Neural cell (in vitro differentiated cells): Measurements from ENCODE around the gene SPAAR. TPM values are rescaled to one million over a fixed set of nuclear protein-coding genes. Genes with fewer than 3 reads are reported as not detected.

Experiments used
- H2AFZ ChIP-seq: fragments of 200-600, 300-800 bp; sonication (generic), shearing (Covaris generic); 2 replicates; pipeline ENCODE4 v1.6.0; 2014; ENCODE audit warnings: low read depth, mild to moderate bottlenecking, antibody characterized with exemption, low read length, moderate library complexity
- H3F3A ChIP-seq: fragments of 200-600 bp; shearing (Covaris generic); 2 replicates; pipeline ENCODE4 v1.6.1; 2016; ENCODE audit warnings: mild to moderate bottlenecking, moderate library complexity, mixed read lengths, antibody characterized with exemption, low read length; ENCODE audit not compliant: insufficient read depth, poor library complexity, severe bottlenecking
- H3K27ac ChIP-seq: fragments of 200-600, 300-800 bp; sonication (generic), shearing (Covaris generic); 2 replicates; pipeline ENCODE4 v1.5.1; 2014; ENCODE audit warnings: mild to moderate bottlenecking, low read length, moderate library complexity
- H3K27me3 ChIP-seq: fragments of 300-800, 200-600 bp; sonication (generic), shearing (Covaris generic); 2 replicates; pipeline ENCODE4 v1.6.0; 2014; ENCODE audit warnings: mild to moderate bottlenecking, low read depth, low read length, moderate library complexity; ENCODE audit not compliant: insufficient read depth
- H3K36me3 ChIP-seq: fragments of 300-800, 200-600 bp; sonication (generic), shearing (Covaris generic); 2 replicates; pipeline ENCODE4 v1.5.1; 2014; ENCODE audit warnings: mild to moderate bottlenecking, antibody characterized with exemption, low read length, moderate library complexity; ENCODE audit not compliant: insufficient read depth
- H3K4me2 ChIP-seq: fragments of 300-800, 200-600 bp; sonication (generic), shearing (Covaris generic); 2 replicates; pipeline ENCODE4 v1.6.0; 2014; ENCODE audit warnings: mild to moderate bottlenecking, low read length
- H3K4me3 ChIP-seq: fragments of 300-800, 200-600 bp; sonication (generic), shearing (Covaris generic); 2 replicates; pipeline ENCODE4 v1.5.1; 2014; ENCODE audit warnings: mild to moderate bottlenecking, low read length, moderate library complexity
- H3K79me2 ChIP-seq: fragments of 200-600 bp; shearing (Covaris generic); replicated peaks from 2 replicates; pipeline ENCODE4 v1.6.0; 2014; ENCODE audit warnings: mild to moderate bottlenecking, low read length, moderate library complexity; ENCODE audit not compliant: insufficient read depth
- H3K9ac ChIP-seq: fragments of 300-800, 200-600 bp; sonication (generic), shearing (Covaris generic); 2 replicates; pipeline ENCODE4 v1.6.1; 2016; ENCODE audit warnings: mild to moderate bottlenecking, low read length, mixed read lengths
- H3K9me2 ChIP-seq: fragments of 200-600 bp; shearing (Covaris generic); 2 replicates; pipeline ENCODE4 v1.6.1; 2016; ENCODE audit warnings: mild to moderate bottlenecking, low read length, mixed read lengths; ENCODE audit not compliant: insufficient read depth
- H3K9me3 ChIP-seq: fragments of 200-600, 300-800 bp; sonication (generic), shearing (Covaris generic); 2 replicates; pipeline ENCODE4 v1.6.1; 2016; ENCODE audit warnings: mild to moderate bottlenecking, mixed run types, low read length, moderate library complexity, mixed read lengths
- H4K20me1 ChIP-seq: fragments of 200-600 bp; shearing (Covaris generic); 2 replicates; pipeline ENCODE4 v1.6.1; 2016; ENCODE audit warnings: mild to moderate bottlenecking, mixed run types; ENCODE audit not compliant: insufficient read depth
- CTCF ChIP-seq: fragments of 450-650 bp; IDR thresholded peaks from 2 replicates; pipeline ENCODE4 v1.5.1; 2014; ENCODE audit warnings: antibody characterized with exemption, mild to moderate bottlenecking, moderate library complexity; ENCODE audit not compliant: poor library complexity, severe bottlenecking
- EP300 ChIP-seq: fragments of 450-650 bp; conservative IDR thresholded peaks from 2 replicates; pipeline ENCODE4 v1.6.1; 2014; ENCODE audit warnings: antibody characterized with exemption, mild to moderate bottlenecking, moderate library complexity; ENCODE audit not compliant: poor library complexity, severe bottlenecking
- EZH2 ChIP-seq: fragments of 200-600, 300-800 bp; shearing (Covaris generic), sonication (generic); IDR thresholded peaks from 2 replicates; pipeline ENCODE4 v1.6.1; 2014; ENCODE audit warnings: antibody characterized with exemption, low read length, borderline replicate concordance, mild to moderate bottlenecking; ENCODE audit not compliant: insufficient read depth, poor library complexity, severe bottlenecking
- MXI1 ChIP-seq: fragments of 450-650 bp; conservative IDR thresholded peaks from 2 replicates; pipeline ENCODE4 v1.6.1; 2014; ENCODE audit warnings: antibody characterized with exemption, mild to moderate bottlenecking; ENCODE audit not compliant: poor library complexity, severe bottlenecking
- POLR2AphosphoS5 ChIP-seq: IDR thresholded peaks from 2 replicates; pipeline ENCODE4 v1.6.1; 2012
- RAD21 ChIP-seq: fragments of 450-650 bp; conservative IDR thresholded peaks from 2 replicates; pipeline ENCODE4 v1.6.1; 2014; ENCODE audit warnings: antibody characterized with exemption, mild to moderate bottlenecking, moderate library complexity
- REST ChIP-seq: IDR thresholded peaks from 2 replicates; pipeline ENCODE4 v1.6.1; 2012; ENCODE audit warnings: borderline replicate concordance
- SMC3 ChIP-seq: fragments of 450-650 bp; conservative IDR thresholded peaks from 2 replicates; pipeline ENCODE4 v1.6.1; 2014; ENCODE audit warnings: antibody characterized with exemption, mild to moderate bottlenecking, moderate library complexity; ENCODE audit not compliant: poor library complexity
- TAF1 ChIP-seq: IDR thresholded peaks from 2 replicates; pipeline ENCODE4 v1.6.1; 2012; ENCODE audit warnings: low read depth
- polyA plus RNA-seq: library from polyadenylated mRNA; depleted of rRNA; stranded (reverse); fragments of >200 nt; gene quantifications from 2 replicates; pipeline ENCODE4 v1.2.3, GENCODE V29; 2014

Gene SPAAR
- polyA plus RNA-seq, 1 donor from 2014 or later: 0.35 TPM

GRCh38 chr9:35928591-35929452 lies 19.5 kb downstream of the SPAAR start:
- Histone ChIP-seq H3K27me3 (no peaks in the 10 kb centered on the region), H3K79me2 (no peaks in the 10 kb centered on the region), H4K20me1 (no peaks in the 10 kb centered on the region), H3K9me3 (no peaks in the 10 kb centered on the region), H3K9ac (no peak overlapping the region), H3K9me2 (no peaks in the 10 kb centered on the region), H3K27ac (no peak overlapping the region), H3K4me3 (no peak overlapping the region), H3K4me2 (no peak overlapping the region), H3F3A (no peaks in the 10 kb centered on the region), H3K36me3 (no peaks in the 10 kb centered on the region), H2AFZ (no peak overlapping the region)
- TF ChIP-seq EP300: no peak
- TF ChIP-seq TAF1: no peak
- TF ChIP-seq REST: no peak
- no peak for TF ChIP-seq CTCF
- TF ChIP-seq POLR2AphosphoS5: no peak
- no peak for TF ChIP-seq RAD21
- no peak for TF ChIP-seq SMC3
- no peak for TF ChIP-seq EZH2
- TF ChIP-seq MXI1: no peak

- H3K4me2 ChIP-seq: no peak overlapping the region
- no peak overlapping the region for H2AFZ ChIP-seq
- H3K9ac ChIP-seq: no peak overlapping the region
- H3F3A ChIP-seq: no peaks in the 10 kb centered on the region
- no peaks in the 10 kb centered on the region for H3K9me2 ChIP-seq
- H3K27me3 ChIP-seq: no peaks in the 10 kb centered on the region
- H3K27ac ChIP-seq: no peak overlapping the region
- H3K4me3 ChIP-seq: no peak overlapping the region
- no peaks in the 10 kb centered on the region for H4K20me1 ChIP-seq
- H3K9me3 ChIP-seq: no peaks in the 10 kb centered on the region
- no peaks in the 10 kb centered on the region for H3K79me2 ChIP-seq
- TF ChIP-seq REST (no peak), RAD21 (no peak), POLR2AphosphoS5 (no peak), TAF1 (no peak), CTCF (no peak)
- no peaks in the 10 kb centered on the region for H3K36me3 ChIP-seq
Observed at GRCh38 chr9:35929453-35929718, 20.1 kb downstream of the SPAAR start.
